Right ventricle myocardium inferior (tissue), 1 donor: Measurements from ENCODE around the gene CCNB2. TPM values are rescaled to one million over a fixed set of nuclear protein-coding genes. Genes with fewer than 3 reads are reported as not detected.
"Not testable (repeated sequence)": the region's sequence is repeated elsewhere in the genome, so short reads cannot be mapped to it uniquely, and the experiment has no call there.

Experiments
- ATAC-seq: fragments of 200-7000 bp; cut with Tn5 transposase; one replicate; pipeline ENCODE4 v1.9.1; 2020; ENCODE audit warnings: mild to moderate bottlenecking, moderate library complexity
- DNase-seq: peaks from one replicate; pipeline ENCODE4 v3.0.0; 2021; ENCODE audit errors: missing footprints
- intact Hi-C: fragments of 100-400 bp; cut with DNase I; formaldehyde crosslinking; loops from one replicate; pipeline ENCODE4 v1.11.0; 2022
- long read RNA-seq: library from polyadenylated mRNA; unstranded; transcript quantifications from one replicate; pipeline ENCODE4 v2.0.0, GENCODE V29; 2021
- total RNA-seq: library from RNA; stranded (reverse); fragmentation: NEBNext Ultra II Directional; extraction: Animal tissue kit (Norgen Biotek cat#: 25700); gene quantifications from one replicate; pipeline ENCODE4 v1.2.1, GENCODE V29; 2021
- donor health status: DM: no; HTN: yes; CAD: no; lungs with severe emphysema.

Gene CCNB2
- 0.54 TPM for total RNA-seq
- long read RNA-seq: 0 reads

GRCh38 chr15:59104912-59105732, at the start of gene CCNB2:
Gene CCNB2 (plus strand): TSS chr15:59105146. CDS start chr15:59105269, 123 bp downstream.
- intact Hi-C loops: no loop called here
- DNase-seq (peak; percentile 94), ATAC-seq (peak; percentile 99)

GRCh38 chr15:59059076-59059597, 45.8 kb upstream of the CCNB2 start:
- intact Hi-C loops: no loop called here
- ATAC-seq: no peak
- no peak for DNase-seq

DNA sequence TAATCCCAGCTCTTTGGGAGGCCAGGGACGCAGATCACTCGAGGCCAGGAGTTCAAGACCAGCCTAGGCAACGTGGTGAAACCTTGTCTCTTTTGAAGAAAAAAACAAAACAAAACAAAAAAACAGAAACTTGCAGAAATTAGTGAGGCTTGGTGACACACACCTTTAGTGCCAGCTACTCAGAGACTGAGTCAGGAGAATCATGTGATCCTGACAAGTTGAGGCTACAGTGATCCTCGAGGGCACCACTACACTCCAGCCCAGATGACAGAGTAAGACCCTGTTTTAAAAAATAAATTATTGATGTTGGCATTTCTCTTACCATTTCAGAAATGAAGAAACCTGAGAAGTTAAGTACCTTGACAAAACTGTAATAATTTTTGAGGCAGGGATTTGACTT, 44.6 kb upstream of the CCNB2 start:
- DNase-seq: no peak
- intact Hi-C loops: no loop called here

GRCh38 chr15:59063042-59063441, 41.9 kb upstream of the CCNB2 start:
- intact Hi-C loops: no loop called here
- DNase-seq (no peak), ATAC-seq (no peak)

More for the DNA sequence above, 44.6 kb upstream of the CCNB2 start:
- no peak for ATAC-seq

- DNase-seq (no peak), ATAC-seq (no peak)
- intact Hi-C loops: no loop called here
These were observed 35.5 kb upstream of the CCNB2 start for GRCh38 chr15:59069430-59069829.

- ATAC-seq (no peak), DNase-seq (no peak)
- intact Hi-C loops: no loop called here
These were observed 30.3 kb upstream of the CCNB2 start for GRCh38 chr15:59074607-59075006.

DNA sequence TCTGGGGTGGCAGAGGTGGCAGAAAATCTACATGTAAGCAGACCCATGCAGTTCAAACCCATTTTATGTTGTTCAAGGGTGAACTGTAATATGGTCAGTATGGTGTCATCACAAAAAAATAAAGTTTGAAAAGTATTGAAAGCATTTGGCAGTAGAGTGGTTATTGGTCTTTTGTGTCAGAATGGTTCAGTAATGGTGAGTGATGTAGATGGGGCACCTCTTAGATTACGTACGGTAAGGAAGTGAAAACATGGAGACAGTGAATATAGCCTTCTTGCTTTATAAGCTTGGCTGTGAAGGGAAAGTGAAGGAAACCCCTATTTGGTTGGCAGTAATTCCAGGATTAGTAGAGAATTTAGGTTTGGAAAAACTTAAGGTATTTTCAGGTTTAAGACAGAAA, 17.2 kb upstream of the CCNB2 start:
- intact Hi-C loops: no loop called here
- ATAC-seq (no peak), DNase-seq (no peak)

DNA sequence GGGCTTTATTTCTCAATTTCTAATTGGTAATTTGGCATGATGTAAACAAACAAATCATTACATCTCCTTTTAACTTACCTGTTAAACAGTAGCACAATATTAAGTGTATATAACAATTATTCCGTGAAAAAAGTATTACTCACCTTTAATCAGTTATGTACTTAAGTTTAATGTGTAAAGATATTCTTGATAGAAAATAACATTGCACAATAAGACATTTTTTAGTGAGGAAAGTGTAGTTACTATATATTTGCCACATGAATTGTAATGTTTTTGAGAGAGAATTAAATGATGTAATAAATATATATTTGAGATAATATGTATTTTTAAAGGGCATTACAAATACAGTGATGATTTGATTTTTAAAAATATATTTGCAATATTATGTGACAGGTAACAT, 10.9 kb upstream of the CCNB2 start:
- ATAC-seq (no peak), DNase-seq (no peak)
- intact Hi-C loops: no loop called here

GRCh38 chr15:59096429-59096828, 8.5 kb upstream of the CCNB2 start:
- intact Hi-C loops: no loop called here
- no peak for DNase-seq

DNA sequence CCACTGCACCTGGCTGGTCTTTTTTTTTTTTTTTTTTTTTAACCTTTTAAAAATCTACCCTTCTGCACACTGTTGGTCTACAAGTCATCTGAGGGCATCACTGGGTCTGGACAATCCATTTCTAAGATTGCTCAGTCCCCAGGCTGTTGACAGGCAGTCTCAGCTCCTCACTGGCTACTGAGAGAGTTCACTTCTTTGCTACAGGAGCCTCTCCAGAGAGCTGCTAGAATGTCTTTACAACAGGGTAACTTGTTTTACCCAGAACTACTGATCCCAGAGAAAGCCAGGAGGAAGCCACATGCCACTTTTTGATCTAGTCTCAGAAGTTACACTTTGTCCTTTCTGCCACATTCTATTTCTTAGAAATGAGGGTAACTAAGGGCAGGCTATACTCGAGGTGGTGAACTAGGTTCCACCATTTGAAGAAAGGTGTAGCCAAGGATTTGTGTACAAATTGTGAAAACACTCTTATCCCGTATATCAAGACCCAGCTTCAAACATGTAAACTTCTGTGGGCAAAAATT, 5.7 kb upstream of the CCNB2 start:
- intact Hi-C loops: no loop called here
- ATAC-seq (no peak), DNase-seq (no peak)

More at GRCh38 chr15:59096429-59096828, 8.5 kb upstream of the CCNB2 start:
- no peak for ATAC-seq

DNA sequence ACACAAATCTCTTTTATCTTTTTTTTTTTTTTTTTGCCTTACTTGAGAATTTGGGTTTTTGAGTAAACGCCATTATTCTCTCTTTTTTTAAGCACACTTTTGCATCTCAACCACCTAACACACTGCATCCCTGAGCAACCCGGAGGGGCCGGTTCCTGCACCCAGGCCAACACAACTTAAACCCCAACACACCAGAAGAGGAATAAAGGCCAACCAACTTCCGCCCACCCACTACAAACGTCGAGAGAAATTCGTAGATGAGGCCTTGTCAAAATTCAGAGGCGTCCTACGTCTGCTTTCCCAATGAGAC, 389 bp upstream of the CCNB2 start:
- peak; percentile 24 for ATAC-seq
- DNase-seq: no peak
- intact Hi-C loops: no loop called here

DNA sequence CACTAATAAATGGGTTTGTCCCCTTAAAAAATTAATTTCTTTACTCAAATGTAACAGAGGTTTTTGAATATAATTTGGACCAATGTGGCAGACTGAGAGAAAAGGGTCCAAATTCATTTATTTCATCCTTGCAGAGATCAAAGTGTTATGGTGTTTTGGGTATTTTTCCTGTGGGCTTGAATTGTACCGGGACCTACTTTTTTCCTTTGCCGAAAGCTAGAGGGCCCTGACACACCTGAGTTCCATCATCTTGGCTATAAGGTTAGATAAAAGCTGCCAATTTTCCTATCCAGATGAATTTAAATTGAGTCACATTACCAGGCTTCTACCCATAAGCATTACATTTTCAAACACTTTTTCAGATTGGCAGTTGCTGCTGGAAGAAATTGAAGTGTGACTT, 908 bp downstream of the CCNB2 start:
- ATAC-seq (no peak), DNase-seq (no peak)
- intact Hi-C loops: no loop called here

DNA sequence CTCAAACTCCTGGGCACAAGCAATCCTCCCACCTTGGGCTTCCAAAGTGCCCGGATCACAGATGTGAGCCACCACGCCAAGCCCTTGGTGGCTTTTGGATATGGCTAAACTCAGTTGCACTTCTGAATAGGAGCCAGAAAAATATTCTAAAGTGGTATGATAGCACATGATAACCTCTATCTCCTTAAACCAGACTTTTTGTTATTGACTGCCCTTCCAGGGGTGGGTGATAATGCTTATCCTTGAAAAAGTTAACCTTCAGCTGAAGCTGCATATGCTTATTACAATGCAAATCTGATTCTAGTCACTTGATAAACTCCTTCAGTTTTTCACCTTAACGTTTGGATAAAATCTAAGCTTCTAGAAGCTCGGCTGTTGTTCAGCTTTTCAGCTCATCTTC, 6.3 kb downstream of the CCNB2 start:
- DNase-seq (no peak), ATAC-seq (no peak)
- intact Hi-C loops: no loop called here

DNA sequence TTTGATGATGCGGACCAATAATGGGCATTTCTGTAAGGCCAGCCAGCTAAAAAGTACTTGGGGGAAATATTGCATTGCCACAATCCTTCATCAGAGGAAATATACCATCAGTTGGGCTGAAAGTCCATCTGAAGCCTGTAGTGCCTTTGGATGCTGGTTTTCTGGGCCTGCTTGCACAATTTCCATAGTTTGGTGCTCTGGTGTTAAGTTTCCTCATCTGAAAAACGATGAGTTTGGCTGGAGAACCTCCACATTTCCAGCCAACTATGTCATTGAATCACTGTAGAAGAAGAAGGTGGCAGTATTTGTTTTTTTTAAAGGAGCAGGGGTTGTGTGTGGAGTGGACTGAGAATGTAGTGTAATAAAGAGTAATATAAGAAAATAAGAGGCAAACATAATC, 10.1 kb downstream of the CCNB2 start:
- intact Hi-C loops: no loop called here
- DNase-seq (no peak), ATAC-seq (no peak)

DNA sequence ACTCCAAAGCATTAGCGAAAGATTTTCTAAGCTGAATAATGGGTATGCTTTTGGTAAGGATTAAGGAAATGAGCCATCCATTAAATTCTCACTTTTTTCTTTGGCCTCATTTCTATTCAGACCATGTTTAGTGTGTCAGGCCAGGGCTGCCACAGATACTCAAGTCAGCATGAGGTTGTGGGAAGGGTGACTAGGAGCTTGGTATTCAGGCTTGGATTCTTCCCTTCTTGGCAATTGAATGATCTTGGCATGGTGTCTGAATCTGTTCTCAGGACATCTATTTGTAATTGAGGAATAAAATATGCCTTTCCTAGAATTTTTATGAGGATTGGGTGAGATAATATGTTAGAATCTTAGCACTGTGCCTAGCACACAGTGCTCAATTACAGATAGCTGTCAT, 11.2 kb downstream of the CCNB2 start:
- intact Hi-C loops: no loop called here
- DNase-seq (no peak), ATAC-seq (no peak)

GRCh38 chr15:59116771-59117170, 11.8 kb downstream of the CCNB2 start:
- DNase-seq: no peak
- intact Hi-C loops: no loop called here
- ATAC-seq: no peak

- DNase-seq: no peak
- intact Hi-C loops: no loop called here
- ATAC-seq: no peak
These were observed 14.7 kb downstream of the CCNB2 start for GRCh38 chr15:59119625-59120024.

DNA sequence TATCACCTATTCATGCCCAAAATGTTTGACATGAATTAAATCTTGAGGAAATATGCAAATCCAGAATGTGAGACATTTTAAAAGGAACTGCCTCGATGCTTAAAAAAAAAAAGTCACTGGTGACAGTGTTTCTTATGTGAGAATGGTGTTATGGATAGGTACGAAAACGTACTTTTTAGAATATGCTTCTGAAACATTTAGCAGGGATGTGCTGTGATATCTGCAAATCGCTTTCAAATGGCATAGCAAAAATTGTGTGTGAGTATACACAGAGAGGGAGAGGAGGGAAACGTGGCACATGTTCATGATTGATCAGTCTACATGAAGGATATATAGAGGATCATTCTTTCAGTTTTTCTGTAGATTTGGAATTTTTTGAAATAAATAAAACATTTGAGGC, 16.0 kb downstream of the CCNB2 start:
- intact Hi-C loops: no loop called here
- DNase-seq (no peak), ATAC-seq (no peak)

DNA sequence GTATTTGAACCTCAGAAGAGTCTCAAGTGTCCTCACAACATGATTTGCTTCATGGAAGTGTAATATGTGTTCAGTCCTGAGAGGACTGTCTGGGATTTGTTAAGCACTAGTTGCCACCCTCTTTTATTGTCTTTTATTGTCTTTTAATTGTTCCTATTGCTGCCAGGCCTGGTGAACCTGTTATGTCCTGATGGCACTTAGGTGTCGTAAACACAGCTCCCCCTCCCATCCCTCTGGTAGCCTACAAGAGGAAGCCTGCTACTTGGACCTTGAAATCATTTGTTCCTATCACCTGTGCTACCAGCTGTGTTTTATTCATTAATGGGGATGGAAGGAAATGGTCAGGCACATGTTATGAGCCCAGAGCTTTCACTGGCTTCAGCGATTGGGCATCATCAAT, 19.3 kb downstream of the CCNB2 start:
- intact Hi-C loops: no loop called here
- ATAC-seq: no peak
- no peak for DNase-seq

- DNase-seq, intact Hi-C loops, ATAC-seq: not testable (repeated sequence)
These were observed 20.7 kb downstream of the CCNB2 start for GRCh38 chr15:59125683-59126082.

DNA sequence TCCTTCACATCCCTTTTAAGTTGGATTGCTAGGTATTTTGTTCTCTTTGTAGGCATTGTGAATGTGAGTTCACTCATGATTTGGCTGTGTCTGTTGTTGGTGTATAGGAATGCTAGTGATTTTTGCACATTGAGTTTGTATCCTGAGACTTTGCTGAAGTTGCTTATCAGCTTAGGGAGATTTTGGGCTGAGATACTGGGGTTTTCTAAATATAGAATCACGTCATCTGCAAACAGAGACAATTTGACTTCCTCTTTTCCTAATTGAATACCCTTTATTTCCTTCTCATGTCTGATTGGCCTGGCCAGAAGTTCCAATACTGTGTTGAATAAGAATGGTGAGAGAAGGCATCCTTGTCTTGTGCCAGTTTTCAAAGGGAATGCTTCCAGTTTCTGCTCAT, 22.3 kb downstream of the CCNB2 start:
- ATAC-seq, DNase-seq, intact Hi-C loops: not testable (repeated sequence)
